A673 (cell line): Measurements from ENCODE around the gene MICU1. TPM values are rescaled to one million over a fixed set of nuclear protein-coding genes. Genes with fewer than 3 reads are reported as not detected.
A peak's percentile ranks its signal among the peaks of the same experiment; 100 is the strongest.

Experiments
- BruUV-seq: library from RNA; stranded (reverse); fragments of 400-500 nt; replicated peaks from 2 replicates; lab custom pipeline; 2021; lab: Mats Ljungman, UMichigan
- CTCF ChIA-PET: fragments of 300-600 bp; sonication (Branson Sonifier 250); formaldehyde crosslinking; loops from one replicate; lab custom pipeline; 2022; ENCODE audit warnings: antibody characterized with exemption; lab: Charles Lee
- POLR2A ChIA-PET: fragments of 300-600 bp; sonication (Branson Sonifier 250); formaldehyde crosslinking; loops from one replicate; lab custom pipeline; 2022; ENCODE audit warnings: antibody characterized with exemption; ENCODE audit not compliant: low non-redundant PET; lab: Charles Lee
- DNase-seq: peaks from one replicate; pipeline ENCODE4 v3.0.0-alpha.2; 2015; ENCODE audit warnings: low spot score
- H3K27ac ChIP-seq: fragments of 200-600 bp; sonication (generic); 2 replicates; pipeline ENCODE4 v1.5.1; 2016; ENCODE audit warnings: mixed run types, low read depth, mild to moderate bottlenecking, mixed read lengths, antibody characterized with exemption, low read length; ENCODE audit not compliant: poor library complexity, severe bottlenecking
- H3K27me3 ChIP-seq: fragments of 200-600 bp; sonication (generic); replicated peaks from 2 replicates; pipeline ENCODE4 v1.6.1; 2017; ENCODE audit warnings: mixed run types, low read depth, mild to moderate bottlenecking, mixed read lengths, antibody characterized with exemption, low read length; ENCODE audit not compliant: insufficient read depth, poor library complexity
- H3K36me3 ChIP-seq: fragments of 200-600 bp; sonication (generic); 2 replicates; pipeline ENCODE4 v1.6.1; 2016; ENCODE audit warnings: mixed run types, mild to moderate bottlenecking, mixed read lengths, antibody characterized with exemption, low read length; ENCODE audit not compliant: insufficient read depth, poor library complexity, severe bottlenecking
- H3K4me1 ChIP-seq: fragments of 200-600 bp; sonication (generic); 2 replicates; pipeline ENCODE4 v1.6.1; 2017; ENCODE audit warnings: mixed run types, mild to moderate bottlenecking, mixed read lengths, antibody characterized with exemption, low read length; ENCODE audit not compliant: insufficient read depth, poor library complexity, severe bottlenecking
- H3K4me3 ChIP-seq: fragments of 200-600 bp; sonication (generic); 2 replicates; pipeline ENCODE4 v1.5.1; 2016; ENCODE audit warnings: low read depth, mixed run types, mild to moderate bottlenecking, mixed read lengths, low read length; ENCODE audit not compliant: poor library complexity, severe bottlenecking
- H3K9me3 ChIP-seq: fragments of 200-600 bp; sonication (generic); 2 replicates; pipeline ENCODE4 v1.6.1; 2016; ENCODE audit warnings: mixed run types, low read depth, mild to moderate bottlenecking, mixed read lengths, antibody characterized with exemption, low read length; ENCODE audit not compliant: poor library complexity, severe bottlenecking
- EZH2 ChIP-seq: fragments of 200-600 bp; sonication (generic); IDR thresholded peaks from 2 replicates; pipeline ENCODE4 v1.6.1; 2017; ENCODE audit warnings: borderline replicate concordance, low read depth, mild to moderate bottlenecking, mixed read lengths, antibody characterized with exemption, low read length; ENCODE audit not compliant: poor library complexity, severe bottlenecking
- intact Hi-C: fragments of 100-400 bp; cut with micrococcal nuclease; formaldehyde crosslinking; loops from one replicate; pipeline ENCODE4 v1.10.0; 2022; ENCODE audit not compliant: unreplicated experiment
- total RNA-seq: library from RNA; stranded (reverse); gene quantifications from 2 replicates; pipeline ENCODE4 v1.2.3, GENCODE V29; 2021
- TF ChIP-seq, protein P1 (sequence below): fragments of 300-800, 200-600 bp; sonication (generic); conservative IDR thresholded peaks from 2 replicates; pipeline ENCODE4 v1.5.1; 2017; ENCODE audit warnings: low read depth, mild to moderate bottlenecking, antibody characterized with exemption, low read length, moderate library complexity, mixed read lengths

The MICU1 gene
- total RNA-seq, 1 experiment from 2014 or later = 37.7 TPM

DNA sequence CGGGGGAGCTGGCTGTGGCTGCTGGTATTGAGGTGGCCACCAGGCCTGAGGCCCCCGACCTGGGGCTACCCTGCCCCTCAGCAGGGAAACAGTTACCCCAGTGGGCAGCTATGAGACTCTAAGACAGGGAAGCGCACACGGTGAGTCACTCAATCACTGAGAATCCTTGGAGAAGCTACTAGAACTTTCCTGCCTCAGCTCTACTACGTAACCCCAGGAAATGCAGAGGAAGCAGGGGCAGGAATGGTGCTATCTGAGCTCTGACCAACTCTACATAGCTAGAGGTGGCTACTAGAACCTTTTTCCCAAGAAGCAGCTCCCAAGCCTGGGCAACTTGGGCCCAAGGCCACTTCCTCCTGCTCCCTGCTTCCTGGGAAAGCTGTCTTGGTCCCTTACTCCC, 283.0 kb downstream of the MICU1 start:
- CTCF ChIA-PET = interaction anchor here (1.2 kb wide), 1 partner anchor 11 kb away, joined by 3 read pairs; no protein-coding TSS in a partner anchor
- H3K9me3 ChIP-seq = no peaks in the 10 kb centered on the region
- no TSS peak for BruUV-seq
- no peak overlapping the region for H3K4me3 ChIP-seq
- no peak for DNase-seq
- H3K36me3 ChIP-seq = peaks cover 13% of the 10 kb centered on the region
- POLR2A ChIA-PET = no interaction called here
- H3K27ac ChIP-seq = no peak overlapping the region
- H3K4me1 ChIP-seq = no peaks in the 10 kb centered on the region
- TF ChIP-seq EZH2 = no peak
- TF ChIP-seq, protein P1, sequence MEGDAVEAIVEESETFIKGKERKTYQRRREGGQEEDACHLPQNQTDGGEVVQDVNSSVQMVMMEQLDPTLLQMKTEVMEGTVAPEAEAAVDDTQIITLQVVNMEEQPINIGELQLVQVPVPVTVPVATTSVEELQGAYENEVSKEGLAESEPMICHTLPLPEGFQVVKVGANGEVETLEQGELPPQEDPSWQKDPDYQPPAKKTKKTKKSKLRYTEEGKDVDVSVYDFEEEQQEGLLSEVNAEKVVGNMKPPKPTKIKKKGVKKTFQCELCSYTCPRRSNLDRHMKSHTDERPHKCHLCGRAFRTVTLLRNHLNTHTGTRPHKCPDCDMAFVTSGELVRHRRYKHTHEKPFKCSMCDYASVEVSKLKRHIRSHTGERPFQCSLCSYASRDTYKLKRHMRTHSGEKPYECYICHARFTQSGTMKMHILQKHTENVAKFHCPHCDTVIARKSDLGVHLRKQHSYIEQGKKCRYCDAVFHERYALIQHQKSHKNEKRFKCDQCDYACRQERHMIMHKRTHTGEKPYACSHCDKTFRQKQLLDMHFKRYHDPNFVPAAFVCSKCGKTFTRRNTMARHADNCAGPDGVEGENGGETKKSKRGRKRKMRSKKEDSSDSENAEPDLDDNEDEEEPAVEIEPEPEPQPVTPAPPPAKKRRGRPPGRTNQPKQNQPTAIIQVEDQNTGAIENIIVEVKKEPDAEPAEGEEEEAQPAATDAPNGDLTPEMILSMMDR = no peak
- no peaks in the 10 kb centered on the region for H3K27me3 ChIP-seq
- intact Hi-C loops = no loop called here

DNA sequence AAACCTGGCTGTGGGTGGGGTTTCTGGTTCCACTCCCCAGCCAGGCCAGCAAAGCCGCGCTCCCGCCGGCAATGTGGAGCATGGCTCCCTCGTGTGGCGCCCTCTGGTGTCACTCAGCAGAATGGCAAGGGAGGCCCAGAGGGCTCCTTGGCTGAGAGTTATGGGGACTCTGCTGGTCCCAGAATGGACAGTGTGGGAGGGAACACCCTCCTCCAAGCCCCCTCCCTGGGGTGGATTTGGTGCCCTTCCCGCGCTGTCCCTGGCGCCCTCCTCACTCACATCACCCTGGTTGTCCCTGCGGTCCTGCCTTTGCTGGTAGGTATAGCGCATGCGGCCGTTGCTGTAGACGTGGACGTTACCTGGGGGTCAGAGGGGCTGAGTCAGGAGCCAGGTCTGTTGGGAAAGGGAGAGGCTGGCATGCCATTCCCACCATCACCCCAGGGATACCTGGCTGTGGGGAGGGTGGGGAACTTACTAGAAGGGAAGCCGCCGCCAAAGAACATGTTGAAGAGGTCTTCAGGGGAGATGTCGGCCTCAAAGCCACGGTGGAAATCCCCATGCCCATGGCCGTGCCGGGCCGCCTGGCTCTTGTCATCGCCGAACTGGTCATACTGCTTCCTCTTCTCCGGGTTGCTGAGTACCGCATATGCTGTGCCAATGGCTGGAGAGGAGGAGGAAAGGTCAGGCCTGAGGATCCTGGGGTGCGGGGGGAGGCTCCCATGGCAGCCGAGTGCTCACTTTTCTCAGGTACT, 285.2 kb downstream of the MICU1 start:
- H3K27ac ChIP-seq = no peak overlapping the region
- no peak for TF ChIP-seq EZH2
- TF ChIP-seq, protein P1 = peak; percentile 98
- ChIA-PET CTCF (interaction anchor here (1.0 to 2.2 kb wide), 2 partner anchors 181 to 292 kb away, joined by 4 to 5 read pairs; no protein-coding TSS in a partner anchor), POLR2A (no interaction called here)
- H3K27me3 ChIP-seq = no peaks in the 10 kb centered on the region
- peaks cover 8% of the 10 kb centered on the region for H3K4me1 ChIP-seq
- H3K36me3 ChIP-seq = peaks cover 20% of the 10 kb centered on the region
- intact Hi-C loops = no loop called here
- no TSS peak for BruUV-seq
- H3K4me3 ChIP-seq = no peak overlapping the region
- no peaks in the 10 kb centered on the region for H3K9me3 ChIP-seq
- peak; percentile 79 for DNase-seq

DNA sequence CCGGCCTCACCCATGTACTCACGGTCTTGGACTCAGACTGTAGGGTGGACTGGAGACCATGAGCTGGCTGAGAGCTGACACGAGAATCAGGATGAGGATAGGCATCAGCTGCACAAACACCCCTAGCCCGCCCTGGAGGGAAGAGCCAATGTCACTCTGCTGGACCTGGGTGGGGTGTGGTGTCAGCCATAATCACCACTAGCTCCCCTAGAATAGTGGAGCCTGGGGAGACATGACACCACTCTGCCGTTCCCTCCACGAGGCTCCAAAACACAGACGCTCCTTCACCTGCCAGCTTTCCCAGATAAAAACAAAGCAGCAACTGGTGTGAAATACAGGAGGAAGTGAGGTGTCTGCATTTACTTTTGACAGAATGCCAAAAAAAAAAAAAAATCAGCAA, 287.7 kb downstream of the MICU1 start:
- H3K27ac ChIP-seq = no peak overlapping the region
- H3K36me3 ChIP-seq = peaks cover 25% of the 10 kb centered on the region
- H3K4me1 ChIP-seq = peaks cover 8% of the 10 kb centered on the region
- no TSS peak for BruUV-seq
- intact Hi-C loops = loop anchor here (5.0 to 10.0 kb wide), 2 partner anchors 381 to 1023 kb away; partner anchors contain the start of gene SLC29A3
- no peaks in the 10 kb centered on the region for H3K9me3 ChIP-seq
- no peak overlapping the region for H3K4me3 ChIP-seq
- no peak for DNase-seq
- ChIA-PET POLR2A (no interaction called here), CTCF (interaction anchor here (0.7 kb wide), 1 partner anchor 673 kb away, joined by 4 read pairs; no protein-coding TSS in a partner anchor)
- H3K27me3 ChIP-seq = no peaks in the 10 kb centered on the region
- TF ChIP-seq EZH2 = no peak
- TF ChIP-seq, protein P1 = no peak
